ENCODE data around the gene HYAL3.
A peak's percentile ranks its signal among the peaks of the same experiment; 100 is the strongest.

HYAL3 gene, protein sequence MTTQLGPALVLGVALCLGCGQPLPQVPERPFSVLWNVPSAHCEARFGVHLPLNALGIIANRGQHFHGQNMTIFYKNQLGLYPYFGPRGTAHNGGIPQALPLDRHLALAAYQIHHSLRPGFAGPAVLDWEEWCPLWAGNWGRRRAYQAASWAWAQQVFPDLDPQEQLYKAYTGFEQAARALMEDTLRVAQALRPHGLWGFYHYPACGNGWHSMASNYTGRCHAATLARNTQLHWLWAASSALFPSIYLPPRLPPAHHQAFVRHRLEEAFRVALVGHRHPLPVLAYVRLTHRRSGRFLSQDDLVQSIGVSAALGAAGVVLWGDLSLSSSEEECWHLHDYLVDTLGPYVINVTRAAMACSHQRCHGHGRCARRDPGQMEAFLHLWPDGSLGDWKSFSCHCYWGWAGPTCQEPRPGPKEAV

DNA sequence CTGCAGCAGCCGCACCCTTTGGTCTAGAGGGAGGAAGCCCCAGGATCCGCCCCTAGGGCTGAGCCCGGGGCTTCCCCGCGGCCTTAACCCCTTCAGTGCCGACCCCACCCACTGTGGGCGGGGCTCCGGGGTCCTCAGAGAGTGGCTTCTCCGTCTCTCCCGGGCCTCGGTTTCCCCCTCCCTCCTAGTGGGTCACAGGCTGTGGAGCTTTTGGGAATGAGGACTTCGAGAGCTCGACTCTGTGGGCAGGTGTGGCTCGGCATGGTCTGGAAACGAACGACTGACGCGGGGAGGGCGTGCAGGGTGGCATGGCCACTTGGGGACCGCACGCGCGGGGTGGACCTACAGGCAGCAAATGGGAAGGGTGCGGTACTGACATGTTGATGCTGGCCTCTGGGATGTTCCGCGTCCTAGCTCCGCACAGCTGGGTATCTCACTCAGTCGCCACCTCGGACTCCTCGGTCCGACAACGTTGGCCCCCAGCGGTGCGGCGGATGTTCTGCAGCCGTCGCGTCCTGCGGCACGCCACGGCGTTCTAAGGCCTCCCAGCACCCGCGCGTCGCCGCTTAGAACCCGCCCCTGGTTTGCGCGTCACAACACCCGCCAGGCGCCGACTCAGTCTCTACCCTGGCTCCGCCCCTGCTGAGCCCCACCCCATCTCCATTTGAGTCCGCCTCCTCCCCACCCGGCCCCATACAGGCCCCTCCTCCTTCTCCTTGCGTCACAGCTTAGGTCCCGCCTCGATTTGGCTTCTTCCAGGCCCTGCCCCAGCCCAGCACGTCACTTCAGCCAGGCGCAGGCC lies at the start of gene HYAL3, which contains the start of gene NAA80:
Gene HYAL3 (minus strand): TSS at position 570 of the 802 bp plus-strand sequence. CDS start 3,803 bp downstream, outside the sequence.
Gene NAA80 (minus strand): TSS at position 570 of the 802 bp plus-strand sequence. CDS start 1,942 bp downstream, outside the sequence.
- Mint-ChIP-seq H3K36me3 (ENCODE audit: low read depth) (peaks cover 3% of the 10 kb centered on the region), H3K27me3 (ENCODE audit: low read depth) (no peaks in the 10 kb centered on the region), H3K27ac (peak within 1 kb of the TSS; percentile 95), H3K9me3 (no peaks in the 10 kb centered on the region), H3K4me1 (ENCODE audit: low read depth) (peaks cover 24% of the 10 kb centered on the region), H3K4me3 (peak within 1 kb of the TSS; percentile 96)

DNA sequence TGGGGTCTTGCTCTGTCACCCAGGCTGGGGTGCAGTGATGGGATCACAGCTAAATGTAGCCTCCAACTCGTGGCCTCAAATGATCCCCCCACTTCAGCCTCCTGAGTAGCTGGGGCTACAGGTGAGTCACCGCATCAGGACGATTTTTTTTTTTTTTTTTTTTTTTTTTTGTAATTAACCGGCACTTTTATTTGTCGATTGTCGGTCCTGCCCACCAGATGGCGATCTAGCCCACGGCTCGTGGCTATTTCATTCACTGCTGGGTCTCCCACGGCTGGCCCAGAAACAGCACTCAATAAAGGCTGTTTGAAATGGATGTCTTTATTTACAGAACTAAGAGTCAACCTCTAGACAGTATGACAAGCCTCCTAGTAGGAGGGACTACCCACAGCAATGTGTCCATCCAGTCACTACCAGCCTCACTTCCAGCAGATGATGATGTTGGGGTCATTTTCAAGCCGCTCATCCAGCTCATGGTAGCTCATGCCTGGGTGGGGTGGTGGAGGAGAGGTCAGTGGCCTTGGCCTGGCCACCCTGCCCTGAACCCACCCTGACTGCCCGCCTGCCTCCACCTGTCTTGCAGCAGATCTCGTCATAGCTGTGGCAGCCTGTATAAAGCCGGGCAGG lies 48.1 kb upstream of the HYAL3 start:
- H3K27ac Mint-ChIP-seq = no peak overlapping the region
- H3K36me3 Mint-ChIP-seq (ENCODE audit: low read depth) = peaks cover 26% of the 10 kb centered on the region
- H3K27me3 Mint-ChIP-seq (ENCODE audit: low read depth) = no peaks in the 10 kb centered on the region
- H3K9me3 Mint-ChIP-seq = no peaks in the 10 kb centered on the region
- H3K4me1 Mint-ChIP-seq (ENCODE audit: low read depth) = peaks cover 44% of the 10 kb centered on the region
- no peak overlapping the region for H3K4me3 Mint-ChIP-seq

DNA sequence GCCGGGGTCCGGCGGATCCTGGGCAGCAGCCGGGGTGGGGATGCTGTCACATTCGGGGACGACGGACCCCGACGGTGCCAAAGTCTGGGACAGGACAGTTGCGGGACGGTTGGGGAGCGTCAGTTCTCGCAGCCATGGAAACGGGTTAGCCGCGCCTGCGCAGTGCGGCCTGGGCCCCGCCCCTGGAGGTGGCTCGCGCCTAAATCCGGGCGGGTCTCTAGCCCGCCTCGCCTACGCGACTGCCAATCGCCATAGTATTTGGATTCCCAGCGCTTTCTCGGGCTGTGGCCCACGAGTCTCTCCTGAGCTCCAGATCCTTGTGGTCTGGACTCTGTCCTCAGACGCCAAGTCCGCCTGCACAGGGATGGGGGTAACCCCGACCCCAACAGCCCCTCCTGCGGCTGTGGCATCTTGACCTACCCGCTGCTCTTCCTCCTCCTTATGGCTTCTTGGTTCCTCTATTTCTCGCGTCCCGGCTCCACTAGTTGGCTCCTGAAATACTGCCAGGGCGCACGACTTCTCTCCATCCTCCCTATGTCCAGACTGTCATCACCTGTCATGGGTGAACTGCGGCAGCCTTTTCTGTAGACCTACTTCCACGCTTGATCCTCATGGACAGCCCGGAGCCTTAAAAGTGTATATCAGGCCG lies 46.5 kb upstream of the HYAL3 start, which contains the start of gene ZMYND10:
Gene ZMYND10 (minus strand): TSS at position 147 of the 649 bp plus-strand sequence. CDS start 153 bp downstream, outside the sequence.
- no peaks in the 10 kb centered on the region for H3K9me3 Mint-ChIP-seq
- peaks cover 20% of the 10 kb centered on the region for H3K36me3 Mint-ChIP-seq (ENCODE audit: low read depth)
- peak within 1 kb of the TSS; percentile 85 for H3K4me3 Mint-ChIP-seq
- H3K27me3 Mint-ChIP-seq (ENCODE audit: low read depth) = no peaks in the 10 kb centered on the region
- peaks cover 39% of the 10 kb centered on the region for H3K4me1 Mint-ChIP-seq (ENCODE audit: low read depth)
- H3K27ac Mint-ChIP-seq = peak within 1 kb of the TSS; percentile 36

DNA sequence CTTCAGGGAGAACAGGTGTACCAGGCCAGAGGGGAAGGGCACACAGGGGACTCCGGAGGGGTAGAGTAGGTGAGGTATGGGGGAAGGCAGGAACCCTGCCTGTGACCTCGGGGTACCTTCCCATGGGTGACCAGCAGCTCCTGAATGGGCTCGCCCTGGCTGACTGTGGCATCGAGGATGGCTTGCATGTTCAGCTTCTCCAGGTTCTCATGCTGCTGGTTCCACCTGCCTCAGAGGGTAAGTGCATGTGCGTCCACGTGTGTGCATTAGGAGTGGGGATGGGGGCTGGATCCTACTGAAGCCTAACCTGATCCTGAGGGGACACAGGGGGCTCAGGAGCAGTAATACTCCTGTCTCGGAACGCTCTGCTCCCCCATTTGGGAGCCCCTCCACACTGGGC lies 45.8 kb upstream of the HYAL3 start:
- no peak overlapping the region for H3K4me3 Mint-ChIP-seq

DNA sequence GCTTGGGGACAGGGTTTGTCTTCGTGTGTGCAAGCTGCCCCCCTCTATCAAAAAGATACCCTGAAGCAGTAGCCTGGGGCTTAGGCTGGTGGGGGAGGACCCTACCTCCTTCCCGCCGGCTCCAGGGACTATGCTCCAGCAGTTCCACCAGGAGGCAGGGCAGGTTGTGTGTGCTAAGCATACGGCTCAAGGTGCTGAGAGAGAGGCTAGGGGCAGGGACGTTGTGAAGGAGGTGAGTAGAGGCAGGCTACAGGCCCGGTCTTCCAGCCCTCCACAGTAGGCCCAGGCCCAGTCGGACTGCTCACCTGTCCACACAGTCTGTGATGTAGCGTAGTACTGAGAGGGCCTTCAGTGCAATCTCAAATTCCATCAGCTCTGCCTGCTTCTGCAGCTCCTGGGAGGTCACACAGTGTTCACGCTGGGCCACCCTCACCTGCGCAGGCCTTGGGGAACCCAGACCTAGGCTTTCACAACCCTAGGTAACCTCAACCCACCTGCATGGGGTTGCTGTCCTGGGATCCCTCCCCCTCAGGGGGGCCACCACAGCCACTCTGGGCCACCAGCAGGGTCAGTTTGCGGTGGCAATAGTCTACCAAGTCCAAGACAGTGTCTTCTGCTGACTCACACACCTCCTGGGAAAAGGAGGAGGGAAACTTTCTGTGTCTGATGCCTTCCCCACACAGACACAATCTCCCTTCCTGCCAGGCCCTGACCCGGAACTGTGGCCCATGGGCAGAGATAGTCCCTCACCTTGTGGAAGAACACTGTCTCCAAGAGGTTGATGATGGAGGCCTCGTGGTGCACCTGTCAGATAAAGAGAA lies 43.8 kb upstream of the HYAL3 start:
- Mint-ChIP-seq H3K4me1 (ENCODE audit: low read depth) (peaks cover 35% of the 10 kb centered on the region), H3K27me3 (ENCODE audit: low read depth) (no peaks in the 10 kb centered on the region), H3K36me3 (ENCODE audit: low read depth) (peaks cover 23% of the 10 kb centered on the region), H3K4me3 (no peak overlapping the region), H3K27ac (peak overlapping the region; percentile 41), H3K9me3 (no peaks in the 10 kb centered on the region)

More for the DNA sequence above, 45.8 kb upstream of the HYAL3 start:
- peaks cover 34% of the 10 kb centered on the region for H3K4me1 Mint-ChIP-seq (ENCODE audit: low read depth)
- no peak overlapping the region for H3K27ac Mint-ChIP-seq
- no peaks in the 10 kb centered on the region for H3K27me3 Mint-ChIP-seq (ENCODE audit: low read depth)
- no peaks in the 10 kb centered on the region for H3K9me3 Mint-ChIP-seq
- peaks cover 18% of the 10 kb centered on the region for H3K36me3 Mint-ChIP-seq (ENCODE audit: low read depth)

DNA sequence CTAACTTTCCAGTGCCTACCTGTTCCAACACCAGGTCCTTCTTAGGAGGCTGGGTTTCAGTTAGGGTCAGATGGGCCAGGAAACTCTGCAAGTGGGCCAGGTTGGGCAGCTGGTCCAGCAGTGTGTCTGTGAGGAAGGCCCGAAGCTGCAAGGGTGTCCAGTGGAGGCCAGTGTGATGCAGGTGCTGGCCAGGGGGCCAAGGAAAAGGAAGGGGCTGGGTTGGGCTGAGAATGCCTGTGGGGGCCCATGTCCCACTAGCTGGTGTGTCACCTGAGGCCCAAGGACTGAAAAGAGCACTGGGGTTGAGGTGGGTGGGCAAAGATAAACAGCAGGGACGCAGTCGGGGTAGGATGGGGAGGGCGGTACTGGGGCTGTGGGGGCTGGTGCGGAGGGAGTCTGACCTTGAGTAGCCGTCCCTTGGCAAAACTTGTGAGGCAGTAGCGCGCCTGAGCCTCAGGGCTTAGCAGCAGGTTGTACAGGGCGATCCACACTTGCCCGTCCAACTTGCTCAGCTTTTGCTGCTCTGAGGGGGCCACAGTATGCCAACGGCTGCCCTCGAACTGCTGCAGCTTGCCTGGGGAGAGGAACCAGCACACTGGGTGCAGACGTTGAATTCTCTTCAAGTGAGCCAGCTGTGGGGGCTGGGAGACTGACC lies 42.9 kb upstream of the HYAL3 start:
- H3K4me1 Mint-ChIP-seq (ENCODE audit: low read depth) = peaks cover 30% of the 10 kb centered on the region
- H3K4me3 Mint-ChIP-seq = no peak overlapping the region
- peak overlapping the region; percentile 62 for H3K27ac Mint-ChIP-seq
- H3K36me3 Mint-ChIP-seq (ENCODE audit: low read depth) = peaks cover 18% of the 10 kb centered on the region
- H3K9me3 Mint-ChIP-seq = no peaks in the 10 kb centered on the region
- no peaks in the 10 kb centered on the region for H3K27me3 Mint-ChIP-seq (ENCODE audit: low read depth)

DNA sequence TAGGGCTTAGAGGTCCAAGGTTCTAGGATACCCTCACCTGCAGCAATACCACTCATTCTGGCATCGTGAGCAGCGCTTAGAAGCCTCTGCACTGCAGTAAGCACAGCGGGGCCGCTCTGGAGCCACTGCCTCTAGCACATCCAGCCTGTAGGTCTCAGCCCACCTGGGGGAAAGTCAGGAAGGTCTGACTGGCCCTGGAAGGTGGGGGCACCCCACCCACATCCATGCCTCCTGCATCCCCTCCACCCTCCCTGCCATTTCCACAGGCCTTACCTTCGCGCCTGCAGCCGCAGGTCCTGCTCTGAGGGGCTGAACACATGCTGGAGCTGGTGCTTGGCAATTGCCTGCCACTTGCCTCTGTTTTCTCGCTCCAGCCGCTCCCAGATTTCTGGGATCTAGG lies 42.3 kb upstream of the HYAL3 start:
- H3K27ac Mint-ChIP-seq = peak overlapping the region; percentile 88

DNA sequence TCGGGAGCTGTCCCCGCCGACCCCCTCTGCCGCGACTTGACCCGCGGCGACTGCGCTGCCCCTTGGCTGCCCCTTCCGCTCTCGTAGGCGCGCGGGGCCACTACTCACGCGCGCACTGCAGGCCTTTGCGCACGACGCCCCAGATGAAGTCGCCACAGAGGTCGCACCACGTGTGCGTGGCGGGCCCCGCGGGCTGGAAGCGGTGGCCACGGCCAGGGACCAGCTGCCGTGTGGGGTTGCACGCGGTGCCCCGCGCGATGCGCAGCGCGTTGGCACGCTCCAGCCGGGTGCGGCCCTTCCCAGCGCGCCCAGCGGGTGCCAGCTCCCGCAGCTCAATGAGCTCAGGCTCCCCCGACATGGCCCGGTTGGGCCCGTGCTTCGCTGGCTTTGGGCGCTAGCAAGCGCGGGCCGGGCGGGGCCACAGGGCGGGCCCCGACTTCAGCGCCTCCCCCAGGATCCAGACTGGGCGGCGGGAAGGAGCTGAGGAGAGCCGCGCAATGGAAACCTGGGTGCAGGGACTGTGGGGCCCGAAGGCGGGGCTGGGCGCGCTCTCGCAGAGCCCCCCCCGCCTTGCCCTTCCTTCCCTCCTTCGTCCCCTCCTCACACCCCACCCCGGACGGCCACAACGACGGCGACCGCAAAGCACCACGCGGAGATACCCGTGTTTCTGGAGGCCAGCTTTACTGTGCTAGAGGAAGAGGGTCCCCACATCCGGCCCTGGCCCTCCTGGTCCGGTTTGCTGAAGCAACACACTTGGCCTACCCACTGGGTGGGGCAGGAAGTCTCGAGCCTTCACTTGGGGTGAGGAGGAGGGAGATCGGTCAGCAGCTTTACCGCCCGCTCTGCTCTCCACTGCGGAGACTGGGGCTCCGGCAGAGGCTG lies 41.5 kb upstream of the HYAL3 start, which contains the start of gene RASSF1:
Gene RASSF1 (minus strand): TSS at position 389 of the 882 bp plus-strand sequence. CDS start 31 bp downstream, at position 358.
- Mint-ChIP-seq H3K36me3 (ENCODE audit: low read depth) (peaks cover 27% of the 10 kb centered on the region), H3K27ac (peak within 1 kb of the TSS; percentile 94), H3K9me3 (no peaks in the 10 kb centered on the region), H3K4me3 (peak within 1 kb of the TSS; percentile 95), H3K27me3 (ENCODE audit: low read depth) (no peaks in the 10 kb centered on the region), H3K4me1 (ENCODE audit: low read depth) (peaks cover 35% of the 10 kb centered on the region)

More for the DNA sequence above, 42.3 kb upstream of the HYAL3 start:
- Mint-ChIP-seq H3K4me3 (peak overlapping the region; percentile 78), H3K27me3 (ENCODE audit: low read depth) (no peaks in the 10 kb centered on the region), H3K9me3 (no peaks in the 10 kb centered on the region), H3K4me1 (ENCODE audit: low read depth) (peaks cover 31% of the 10 kb centered on the region), H3K36me3 (ENCODE audit: low read depth) (peaks cover 19% of the 10 kb centered on the region)

DNA sequence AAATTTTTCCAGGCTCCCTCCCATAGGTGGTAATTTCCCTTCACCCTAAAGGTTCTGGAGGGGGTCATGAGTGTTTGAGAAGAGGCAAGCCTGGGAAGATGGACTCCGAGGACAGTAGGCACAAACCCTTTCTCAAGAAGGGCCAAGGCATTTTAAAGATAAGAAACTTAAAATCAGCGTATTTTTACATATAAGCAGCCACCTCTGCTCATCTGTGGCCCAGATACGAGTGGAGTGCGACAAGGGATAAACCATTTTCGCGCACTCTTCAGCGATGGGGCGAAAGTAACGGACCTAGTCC lies 40.9 kb upstream of the HYAL3 start:
- H3K4me3 Mint-ChIP-seq = peak overlapping the region; percentile 95
- peak overlapping the region; percentile 94 for H3K27ac Mint-ChIP-seq
- peaks cover 31% of the 10 kb centered on the region for H3K36me3 Mint-ChIP-seq (ENCODE audit: low read depth)
- H3K4me1 Mint-ChIP-seq (ENCODE audit: low read depth) = peaks cover 36% of the 10 kb centered on the region
- no peaks in the 10 kb centered on the region for H3K9me3 Mint-ChIP-seq
- no peaks in the 10 kb centered on the region for H3K27me3 Mint-ChIP-seq (ENCODE audit: low read depth)

DNA sequence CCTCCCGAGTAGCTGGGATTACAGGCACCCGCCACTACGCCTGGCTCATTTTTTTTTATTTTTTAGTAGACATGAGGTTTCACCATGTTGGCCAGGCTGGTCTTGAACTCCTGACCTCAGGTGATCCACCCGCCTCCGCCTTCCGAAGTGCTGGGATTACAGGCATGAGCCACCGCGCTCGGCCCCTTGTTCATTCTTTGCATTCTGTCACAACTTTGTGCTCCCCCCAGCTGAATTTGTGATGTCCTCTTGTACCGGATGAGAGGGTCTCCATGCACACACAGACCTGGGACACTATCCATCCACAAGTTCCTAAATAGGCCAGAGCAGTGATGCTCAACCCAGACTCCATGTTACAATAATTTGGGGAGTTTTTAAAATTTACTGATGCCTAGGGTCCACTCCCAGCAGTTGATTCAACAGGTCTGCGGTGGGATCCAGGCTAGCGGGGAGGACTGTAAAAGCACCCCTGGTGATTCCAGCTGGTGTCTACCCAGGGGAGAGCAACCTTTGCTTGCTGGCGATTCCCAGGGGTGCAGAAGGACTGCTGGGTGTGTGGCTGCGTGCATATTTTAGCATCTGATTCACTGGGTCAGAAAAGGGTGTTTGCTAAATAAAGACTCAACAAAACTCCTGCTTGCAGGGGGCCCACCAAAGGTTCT lies 40.4 kb upstream of the HYAL3 start:
- peaks cover 36% of the 10 kb centered on the region for H3K4me1 Mint-ChIP-seq (ENCODE audit: low read depth)
- H3K36me3 Mint-ChIP-seq (ENCODE audit: low read depth) = peaks cover 31% of the 10 kb centered on the region
- no peaks in the 10 kb centered on the region for H3K9me3 Mint-ChIP-seq
- H3K27me3 Mint-ChIP-seq (ENCODE audit: low read depth) = no peaks in the 10 kb centered on the region
- peak overlapping the region; percentile 95 for H3K4me3 Mint-ChIP-seq
- peak overlapping the region; percentile 94 for H3K27ac Mint-ChIP-seq

DNA sequence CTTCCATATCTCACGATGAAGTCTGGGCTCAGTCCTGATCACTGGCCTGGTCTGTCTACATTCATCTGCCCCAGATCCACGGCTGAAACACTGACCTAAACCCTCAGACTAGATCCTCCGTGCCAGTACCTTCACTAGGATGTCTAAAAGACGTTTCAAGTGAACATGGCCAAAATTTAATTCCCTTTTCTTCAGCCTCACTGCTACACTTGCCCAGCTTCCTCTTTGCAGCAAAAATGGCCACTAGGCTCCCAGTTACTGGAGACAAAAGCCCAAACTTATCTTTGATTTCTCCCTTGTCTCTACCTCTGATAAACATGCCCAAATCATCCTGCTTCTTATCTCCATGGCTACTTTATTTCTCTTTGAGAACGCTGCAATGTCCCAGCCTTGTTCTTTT lies 39.8 kb upstream of the HYAL3 start:
- Mint-ChIP-seq H3K36me3 (ENCODE audit: low read depth) (peaks cover 31% of the 10 kb centered on the region), H3K4me1 (ENCODE audit: low read depth) (peaks cover 41% of the 10 kb centered on the region), H3K9me3 (no peaks in the 10 kb centered on the region), H3K27me3 (ENCODE audit: low read depth) (no peaks in the 10 kb centered on the region), H3K4me3 (peak overlapping the region; percentile 95), H3K27ac (peak overlapping the region; percentile 94)

Data from T-helper 1 cell treated with Interleukin-12 subunit alpha and Interleukin-12 subunit beta and Interleukin-4 antibody, amounts not matched to agents 30 μg/mL and 1 μg/mL, for 36 hours (primary cell).